ENCODE data around the gene NPAT. TPM values are rescaled to one million over a fixed set of nuclear protein-coding genes. Genes with fewer than 3 reads are reported as not detected.

The NPAT gene
- total RNA-seq, 2 donors from 2014 or later = 21.8 to 23.8 TPM

GRCh38 chr11:108221371-108221770 is 1.1 kb downstream of the NPAT start:
- H3K9me3 ChIP-seq (ENCODE audit: control insufficient read depth, low read length) = no peaks in the 10 kb centered on the region
- no peaks in the 10 kb centered on the region for H3K27me3 ChIP-seq (ENCODE audit: control insufficient read depth, insufficient read depth, low read length, poor library complexity, severe bottlenecking)
- no peaks in the 10 kb centered on the region for H3K36me3 ChIP-seq (ENCODE audit: control insufficient read depth, insufficient read depth, low read length)
- TF ChIP-seq CTCF (conservative IDR thresholded peaks at IDR 0.05) = no peak
- Mint-ChIP-seq H3K9me3 (no peaks in the 10 kb centered on the region), H3K27ac (peak overlapping the region; percentile 100), H3K4me1 (peaks cover 30% of the 10 kb centered on the region), H3K36me3 (ENCODE audit: low read depth) (no peaks in the 10 kb centered on the region), H3K4me3 (no peak overlapping the region), H3K27me3 (ENCODE audit: insufficient read depth) (no peaks in the 10 kb centered on the region)
- no peak overlapping the region for H3K27ac ChIP-seq (ENCODE audit: low read depth, low read length)
- WGBS, 2 experiments (ENCODE audit: insufficient coverage in 1 of 2, insufficient read length in 1 of 2) = 12 to 30% methylated on average over 5 to 12 of the region's 12 CpGs
- no peak for DNase-seq
- peak overlapping the region; percentile 95 for H3K9ac ChIP-seq (ENCODE audit: extremely low read depth, low read length, poor library complexity, severe bottlenecking)
- peaks cover 7% of the 10 kb centered on the region for H3K4me1 ChIP-seq (ENCODE audit: control insufficient read depth, insufficient read depth, low read length)
- H3K4me3 ChIP-seq (ENCODE audit: low read length) = peak overlapping the region; percentile 99

GRCh38 chr11:108220721-108221336 is 1.6 kb downstream of the NPAT start:
- Mint-ChIP-seq H3K36me3 (ENCODE audit: low read depth) (no peaks in the 10 kb centered on the region), H3K4me3 (no peak overlapping the region), H3K27ac (peak overlapping the region; percentile 60), H3K4me1 (peaks cover 31% of the 10 kb centered on the region), H3K9me3 (no peaks in the 10 kb centered on the region), H3K27me3 (ENCODE audit: insufficient read depth) (no peaks in the 10 kb centered on the region)
- no peak for DNase-seq
- no peaks in the 10 kb centered on the region for H3K36me3 ChIP-seq (ENCODE audit: control insufficient read depth, insufficient read depth, low read length)
- no peaks in the 10 kb centered on the region for H3K27me3 ChIP-seq (ENCODE audit: control insufficient read depth, insufficient read depth, low read length, poor library complexity, severe bottlenecking)
- 66 to 70% methylated on average over 5 of the region's 5 CpGs for WGBS, 2 experiments (ENCODE audit: insufficient coverage in 1 of 2, insufficient read length in 1 of 2)
- peak overlapping the region; percentile 99 for H3K4me3 ChIP-seq (ENCODE audit: low read length)
- no peak for TF ChIP-seq CTCF (conservative IDR thresholded peaks at IDR 0.05)
- H3K4me1 ChIP-seq (ENCODE audit: control insufficient read depth, insufficient read depth, low read length) = peaks cover 7% of the 10 kb centered on the region
- peak overlapping the region; percentile 95 for H3K9ac ChIP-seq (ENCODE audit: extremely low read depth, low read length, poor library complexity, severe bottlenecking)
- no peaks in the 10 kb centered on the region for H3K9me3 ChIP-seq (ENCODE audit: control insufficient read depth, low read length)
- no peak overlapping the region for H3K27ac ChIP-seq (ENCODE audit: low read depth, low read length)

- Histone ChIP-seq H3K9ac (ENCODE audit: extremely low read depth, low read length, poor library complexity, severe bottlenecking) (no peak overlapping the region), H3K9me3 (ENCODE audit: control insufficient read depth, low read length) (no peaks in the 10 kb centered on the region), H3K4me1 (ENCODE audit: control insufficient read depth, insufficient read depth, low read length) (peaks cover 7% of the 10 kb centered on the region), H3K36me3 (ENCODE audit: control insufficient read depth, insufficient read depth, low read length) (peaks cover 2% of the 10 kb centered on the region), H3K4me3 (ENCODE audit: low read length) (peak overlapping the region; percentile 99), H3K27ac (ENCODE audit: low read depth, low read length) (no peak overlapping the region), H3K27me3 (ENCODE audit: control insufficient read depth, insufficient read depth, low read length, poor library complexity, severe bottlenecking) (no peaks in the 10 kb centered on the region)
- Mint-ChIP-seq H3K27me3 (ENCODE audit: insufficient read depth) (no peaks in the 10 kb centered on the region), H3K4me1 (peaks cover 32% of the 10 kb centered on the region), H3K4me3 (peak overlapping the region; percentile 9), H3K36me3 (ENCODE audit: low read depth) (peaks cover 4% of the 10 kb centered on the region), H3K9me3 (no peaks in the 10 kb centered on the region), H3K27ac (peak overlapping the region; percentile 82)
- no peak for TF ChIP-seq CTCF (conservative IDR thresholded peaks at IDR 0.05)
- peak; percentile 56 for DNase-seq
- WGBS, 2 experiments (ENCODE audit: insufficient coverage in 1 of 2, insufficient read length in 1 of 2) = 43 to 66% methylated on average over 3 to 7 of the region's 7 CpGs
Measured at GRCh38 chr11:108218912-108219783, 3.3 kb downstream of the NPAT start.
